HepG2 (cell line): ENCODE measurements around the gene TXNDC16.

Experiments
- CTCF ChIP-seq: sonication (generic); formaldehyde crosslinking; IDR thresholded peaks from 2 replicates; pipeline ENCODE4 v1.5.0; 2020; ENCODE audit warnings: mild to moderate bottlenecking, missing genetic modification reagents, moderate library complexity
- GABPA ChIP-seq, 2 experiments: IDR thresholded peaks; 2 replicates each; pipeline ENCODE4 v1.6.1; 2011 to 2016; ENCODE audit warnings: low read depth in 2 of 2, low read length in 1 of 2, missing biosample characterization in 1 of 2, missing genetic modification characterization in 1 of 2
- HNRNPK ChIP-seq: fragments of 200-400 bp; formaldehyde crosslinking; IDR thresholded peaks from 2 replicates; pipeline ENCODE4 v1.6.1; 2018; ENCODE audit warnings: low read length, low read depth, moderate library complexity, mild to moderate bottlenecking; ENCODE audit not compliant: poor library complexity, severe bottlenecking
- KLF15 ChIP-seq: sonication (generic); formaldehyde crosslinking; IDR thresholded peaks from 2 replicates; pipeline ENCODE4 v1.8.1; 2023; ENCODE audit warnings: borderline replicate concordance, mild to moderate bottlenecking, inconsistent platforms, missing genetic modification reagents, mixed read lengths
- MYPOP ChIP-seq: sonication (generic); formaldehyde crosslinking; IDR thresholded peaks from 2 replicates; pipeline ENCODE4 v1.8.1; 2023; ENCODE audit warnings: mild to moderate bottlenecking, moderate library complexity, missing genetic modification reagents
- PHF5A ChIP-seq: IDR thresholded peaks from one replicate; pipeline ENCODE4 v1.6.1; 2018; ENCODE audit warnings: low read depth, missing genetic modification reagents; ENCODE audit not compliant: unreplicated experiment
- SIN3A ChIP-seq: IDR thresholded peaks from 2 replicates; pipeline ENCODE4 v1.6.1; 2011; ENCODE audit warnings: low read depth, mild to moderate bottlenecking, control low read depth, low read length, borderline replicate concordance
- SMAD3 ChIP-seq: sonication (generic); formaldehyde crosslinking; IDR thresholded peaks from 2 replicates; pipeline ENCODE4 v1.4.0; 2020; ENCODE audit warnings: missing genetic modification reagents
- SMARCE1 ChIP-seq: fragments of 450-650 bp; IDR thresholded peaks from 2 replicates; pipeline ENCODE4 v1.6.1; 2017; ENCODE audit warnings: borderline replicate concordance
- TAF1 ChIP-seq: sonication (generic); formaldehyde crosslinking; IDR thresholded peaks from 2 replicates; pipeline ENCODE4 v1.4.0; 2020; ENCODE audit warnings: missing genetic modification reagents
- TFE3 ChIP-seq: IDR thresholded peaks from 2 replicates; pipeline ENCODE4 v1.6.1; 2016
- TF ChIP-seq, protein P1 (sequence below): sonication (generic); formaldehyde crosslinking; IDR thresholded peaks from 2 replicates; pipeline ENCODE4 v1.9.0; 2021; ENCODE audit warnings: missing genetic modification reagents, mild to moderate bottlenecking, borderline replicate concordance
- TF ChIP-seq, protein P2 (sequence below): sonication (generic); formaldehyde crosslinking; IDR thresholded peaks from 2 replicates; pipeline ENCODE4 v1.5.1; 2020; ENCODE audit warnings: missing genetic modification reagents, mild to moderate bottlenecking, borderline replicate concordance

DNA sequence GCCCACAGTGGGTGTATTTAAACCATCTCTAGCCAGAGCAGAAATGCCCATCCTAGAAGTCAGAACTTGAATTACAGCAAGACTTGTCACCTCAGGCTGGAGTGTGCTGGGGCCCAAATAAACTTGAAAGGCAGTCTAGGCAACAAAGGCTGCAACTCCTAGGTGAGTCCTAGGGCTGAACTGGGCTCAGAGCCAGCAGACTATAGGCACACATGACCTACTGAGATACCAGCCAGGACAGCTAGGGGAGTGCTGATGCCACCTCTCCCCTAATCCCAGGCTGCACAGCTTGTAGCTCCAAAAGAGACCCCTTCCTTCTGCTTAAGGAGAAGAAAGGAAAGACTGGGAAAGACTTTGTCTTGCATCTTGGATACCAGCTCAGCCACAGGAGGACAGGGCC lies 106.0 kb downstream of the TXNDC16 start:
- TF ChIP-seq, protein P1, sequence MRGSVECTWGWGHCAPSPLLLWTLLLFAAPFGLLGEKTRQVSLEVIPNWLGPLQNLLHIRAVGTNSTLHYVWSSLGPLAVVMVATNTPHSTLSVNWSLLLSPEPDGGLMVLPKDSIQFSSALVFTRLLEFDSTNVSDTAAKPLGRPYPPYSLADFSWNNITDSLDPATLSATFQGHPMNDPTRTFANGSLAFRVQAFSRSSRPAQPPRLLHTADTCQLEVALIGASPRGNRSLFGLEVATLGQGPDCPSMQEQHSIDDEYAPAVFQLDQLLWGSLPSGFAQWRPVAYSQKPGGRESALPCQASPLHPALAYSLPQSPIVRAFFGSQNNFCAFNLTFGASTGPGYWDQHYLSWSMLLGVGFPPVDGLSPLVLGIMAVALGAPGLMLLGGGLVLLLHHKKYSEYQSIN (CRISPR knock-in tag) = no peak
- TF ChIP-seq GABPA (IDR thresholded peaks at IDR 0.05; ENCODE audit: low read depth, low read length) = no peak
- no peak for TF ChIP-seq GABPA (CRISPR knock-in tag; IDR thresholded peaks at IDR 0.05; ENCODE audit: low read depth)
- no peak for TF ChIP-seq TAF1 (CRISPR knock-in tag)
- TF ChIP-seq PHF5A (CRISPR knock-in tag) = no peak
- TF ChIP-seq SMAD3 = no peak
- TF ChIP-seq TFE3 (CRISPR knock-in tag) = no peak
- TF ChIP-seq HNRNPK = no peak
- TF ChIP-seq SMARCE1 = no peak
- TF ChIP-seq KLF15 (CRISPR knock-in tag) = no peak
- TF ChIP-seq SIN3A = no peak
- TF ChIP-seq, protein P2, sequence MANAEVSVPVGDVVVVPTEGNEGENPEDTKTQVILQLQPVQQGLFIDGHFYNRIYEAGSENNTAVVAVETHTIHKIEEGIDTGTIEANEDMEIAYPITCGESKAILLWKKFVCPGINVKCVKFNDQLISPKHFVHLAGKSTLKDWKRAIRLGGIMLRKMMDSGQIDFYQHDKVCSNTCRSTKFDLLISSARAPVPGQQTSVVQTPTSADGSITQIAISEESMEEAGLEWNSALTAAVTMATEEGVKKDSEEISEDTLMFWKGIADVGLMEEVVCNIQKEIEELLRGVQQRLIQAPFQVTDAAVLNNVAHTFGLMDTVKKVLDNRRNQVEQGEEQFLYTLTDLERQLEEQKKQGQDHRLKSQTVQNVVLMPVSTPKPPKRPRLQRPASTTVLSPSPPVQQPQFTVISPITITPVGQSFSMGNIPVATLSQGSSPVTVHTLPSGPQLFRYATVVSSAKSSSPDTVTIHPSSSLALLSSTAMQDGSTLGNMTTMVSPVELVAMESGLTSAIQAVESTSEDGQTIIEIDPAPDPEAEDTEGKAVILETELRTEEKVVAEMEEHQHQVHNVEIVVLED (CRISPR knock-in tag) = no peak
- TF ChIP-seq MYPOP (CRISPR knock-in tag) = no peak
- TF ChIP-seq CTCF (CRISPR knock-in tag) = no peak
